ENCODE measurements around the gene PRSS56.

The PRSS56 gene

GRCh38 chr2:232501794-232502390 is 18.3 kb upstream of the PRSS56 start:
- H3K27ac ChIP-seq = no peak overlapping the region
- TF ChIP-seq CTCF (IDR thresholded peaks at IDR 0.05) (no peak), ZFX (IDR thresholded peaks at IDR 0.05; ENCODE audit: borderline replicate concordance) (no peak)

GRCh38 chr2:232502511-232502910 is 17.7 kb upstream of the PRSS56 start:
- TF ChIP-seq ZFX (IDR thresholded peaks at IDR 0.05; ENCODE audit: borderline replicate concordance) (no peak), CTCF (IDR thresholded peaks at IDR 0.05) (no peak)
- no peak overlapping the region for H3K27ac ChIP-seq

GRCh38 chr2:232502911-232503808 is 17.0 kb upstream of the PRSS56 start:
- no peak for TF ChIP-seq ZFX (IDR thresholded peaks at IDR 0.05; ENCODE audit: borderline replicate concordance)
- TF ChIP-seq CTCF (IDR thresholded peaks at IDR 0.05) = no peak
- no peak overlapping the region for H3K27ac ChIP-seq

GRCh38 chr2:232503809-232504323 is 16.3 kb upstream of the PRSS56 start:
- TF ChIP-seq ZFX (IDR thresholded peaks at IDR 0.05; ENCODE audit: borderline replicate concordance) (no peak), CTCF (IDR thresholded peaks at IDR 0.05) (no peak)
- H3K27ac ChIP-seq = no peak overlapping the region

GRCh38 chr2:232504438-232504837 is 15.8 kb upstream of the PRSS56 start:
- no peak overlapping the region for H3K27ac ChIP-seq
- TF ChIP-seq ZFX (IDR thresholded peaks at IDR 0.05; ENCODE audit: borderline replicate concordance) (no peak), CTCF (IDR thresholded peaks at IDR 0.05) (no peak)

- no peak overlapping the region for H3K27ac ChIP-seq
- TF ChIP-seq CTCF (IDR thresholded peaks at IDR 0.05) = no peak
- no peak for TF ChIP-seq ZFX (IDR thresholded peaks at IDR 0.05; ENCODE audit: borderline replicate concordance)
Observed at GRCh38 chr2:232505856-232506255, 14.3 kb upstream of the PRSS56 start.

- TF ChIP-seq CTCF (IDR thresholded peaks at IDR 0.05) = no peak
- TF ChIP-seq ZFX (IDR thresholded peaks at IDR 0.05; ENCODE audit: borderline replicate concordance) = no peak
- H3K27ac ChIP-seq = no peak overlapping the region
Observed at GRCh38 chr2:232506709-232507108, 13.5 kb upstream of the PRSS56 start.
